ENCODE data around the gene PRDX2.
A peak's percentile ranks its signal among the peaks of the same experiment; 100 is the strongest.

The PRDX2 gene

DNA sequence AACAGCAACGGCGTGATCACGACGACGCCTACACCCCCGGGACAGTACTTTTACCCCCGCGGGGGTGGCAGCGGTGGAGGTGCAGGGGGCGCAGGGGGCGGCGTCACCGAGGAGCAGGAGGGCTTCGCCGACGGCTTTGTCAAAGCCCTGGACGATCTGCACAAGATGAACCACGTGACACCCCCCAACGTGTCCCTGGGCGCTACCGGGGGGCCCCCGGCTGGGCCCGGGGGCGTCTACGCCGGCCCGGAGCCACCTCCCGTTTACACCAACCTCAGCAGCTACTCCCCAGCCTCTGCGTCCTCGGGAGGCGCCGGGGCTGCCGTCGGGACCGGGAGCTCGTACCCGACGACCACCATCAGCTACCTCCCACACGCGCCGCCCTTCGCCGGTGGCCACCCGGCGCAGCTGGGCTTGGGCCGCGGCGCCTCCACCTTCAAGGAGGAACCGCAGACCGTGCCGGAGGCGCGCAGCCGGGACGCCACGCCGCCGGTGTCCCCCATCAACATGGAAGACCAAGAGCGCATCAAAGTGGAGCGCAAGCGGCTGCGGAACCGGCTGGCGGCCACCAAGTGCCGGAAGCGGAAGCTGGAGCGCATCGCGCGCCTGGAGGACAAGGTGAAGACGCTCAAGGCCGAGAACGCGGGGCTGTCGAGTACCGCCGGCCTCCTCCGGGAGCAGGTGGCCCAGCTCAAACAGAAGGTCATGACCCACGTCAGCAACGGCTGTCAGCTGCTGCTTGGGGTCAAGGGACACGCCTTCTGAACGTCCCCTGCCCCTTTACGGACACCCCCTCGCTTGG, 9.3 kb downstream of the PRDX2 start:
- peak in 10 of 14 donors; percentile 44 to 74 (median 67) for DNase-seq

DNA sequence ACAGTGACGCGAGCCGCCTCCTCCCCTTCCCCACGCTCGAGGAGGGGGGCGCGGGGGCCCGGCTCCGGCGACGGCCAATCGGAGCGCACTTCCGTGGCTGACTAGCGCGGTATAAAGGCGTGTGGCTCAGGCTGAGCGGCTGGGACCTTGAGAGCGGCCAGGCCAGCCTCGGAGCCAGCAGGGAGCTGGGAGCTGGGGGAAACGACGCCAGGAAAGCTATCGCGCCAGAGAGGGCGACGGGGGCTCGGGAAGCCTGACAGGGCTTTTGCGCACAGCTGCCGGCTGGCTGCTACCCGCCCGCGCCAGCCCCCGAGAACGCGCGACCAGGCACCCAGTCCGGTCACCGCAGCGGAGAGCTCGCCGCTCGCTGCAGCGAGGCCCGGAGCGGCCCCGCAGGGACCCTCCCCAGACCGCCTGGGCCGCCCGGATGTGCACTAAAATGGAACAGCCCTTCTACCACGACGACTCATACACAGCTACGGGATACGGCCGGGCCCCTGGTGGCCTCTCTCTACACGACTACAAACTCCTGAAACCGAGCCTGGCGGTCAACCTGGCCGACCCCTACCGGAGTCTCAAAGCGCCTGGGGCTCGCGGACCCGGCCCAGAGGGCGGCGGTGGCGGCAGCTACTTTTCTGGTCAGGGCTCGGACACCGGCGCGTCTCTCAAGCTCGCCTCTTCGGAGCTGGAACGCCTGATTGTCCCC, 10.1 kb downstream of the PRDX2 start, which contains the start of gene JUNB:
JUNB (plus strand) TSS at position 142 of the 706 bp plus-strand sequence; CDS start at position 428, 286 bp downstream.
- peak; percentile 67 to 99 (median 96) for DNase-seq

DNA sequence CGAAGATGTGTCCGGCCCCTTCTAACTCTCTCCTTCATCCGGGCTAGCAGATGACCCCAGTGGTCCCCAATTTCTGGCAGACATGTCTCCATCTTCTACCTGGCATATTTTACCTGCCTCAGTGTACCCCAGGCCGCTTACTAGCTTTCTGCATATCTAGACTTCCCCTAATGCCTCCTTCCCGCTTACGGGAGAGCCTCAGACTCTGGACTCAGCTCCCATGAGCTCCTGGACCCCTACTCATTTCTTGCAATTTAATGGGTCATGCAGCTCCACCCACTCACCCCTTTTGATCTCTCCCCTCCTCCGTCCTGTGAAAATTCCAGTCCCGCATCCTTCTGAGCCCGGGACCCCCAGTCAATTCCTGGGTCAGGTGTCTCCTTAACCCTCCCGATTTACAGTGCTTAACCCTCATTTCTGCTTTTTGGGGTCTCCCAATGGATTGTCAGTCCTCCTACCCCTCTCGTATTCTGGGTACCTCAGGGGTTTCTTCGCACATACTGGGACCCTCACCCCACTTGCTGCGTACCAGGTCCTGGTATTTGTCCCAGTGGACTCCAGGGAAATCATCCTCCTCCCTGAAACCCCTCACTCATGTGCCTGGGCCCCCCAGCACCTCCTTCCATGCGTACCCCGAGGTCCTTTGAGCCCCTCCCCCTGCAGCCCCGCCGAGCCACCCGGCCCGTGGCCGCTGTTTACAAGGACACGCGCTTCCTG, 10.8 kb downstream of the PRDX2 start:
- peak in 2 of 14 donors; percentile 19 to 61 for DNase-seq

DNA sequence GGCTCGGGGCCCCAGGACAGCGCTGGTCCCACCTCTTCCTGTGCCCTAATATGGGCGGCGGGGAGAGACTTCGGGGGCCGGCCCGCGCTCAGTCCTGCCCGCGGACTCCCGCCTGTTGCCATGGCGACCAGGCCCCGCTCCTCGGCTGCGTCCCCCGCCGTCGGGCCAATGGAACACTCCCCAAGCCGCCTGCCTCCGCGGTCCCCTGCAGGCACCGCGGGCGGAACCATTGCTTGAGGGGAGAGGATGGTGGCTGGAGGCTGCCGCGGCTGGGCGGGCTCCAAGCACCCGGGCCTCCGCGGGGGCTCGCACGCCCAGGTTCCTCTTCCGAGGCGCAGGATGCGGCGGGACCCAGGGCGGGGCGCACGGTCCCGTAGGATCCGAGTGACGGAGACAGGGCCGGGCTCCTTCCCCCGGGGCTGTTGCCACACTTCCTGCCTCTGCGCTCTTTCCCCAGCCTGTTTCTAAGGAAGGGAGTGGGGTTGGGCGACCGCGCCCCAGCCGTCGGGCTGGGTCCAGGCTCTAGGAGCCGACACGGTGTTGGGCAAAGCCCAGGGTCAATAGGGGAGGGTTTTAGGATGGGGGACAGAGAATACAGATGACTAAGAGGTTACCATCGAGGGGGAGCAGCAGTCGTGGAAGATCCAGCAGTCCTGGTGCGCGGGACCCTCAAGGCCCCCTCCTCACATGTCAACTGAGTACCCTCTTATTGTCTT, 11.5 kb downstream of the PRDX2 start:
- peak; percentile 54 to 95 (median 86) for DNase-seq

GRCh38 chr19:12789098-12789903, 12.3 kb downstream of the PRDX2 start:
- DNase-seq = peak in 4 of 14 donors; percentile 42 to 62 (median 58)

DNA sequence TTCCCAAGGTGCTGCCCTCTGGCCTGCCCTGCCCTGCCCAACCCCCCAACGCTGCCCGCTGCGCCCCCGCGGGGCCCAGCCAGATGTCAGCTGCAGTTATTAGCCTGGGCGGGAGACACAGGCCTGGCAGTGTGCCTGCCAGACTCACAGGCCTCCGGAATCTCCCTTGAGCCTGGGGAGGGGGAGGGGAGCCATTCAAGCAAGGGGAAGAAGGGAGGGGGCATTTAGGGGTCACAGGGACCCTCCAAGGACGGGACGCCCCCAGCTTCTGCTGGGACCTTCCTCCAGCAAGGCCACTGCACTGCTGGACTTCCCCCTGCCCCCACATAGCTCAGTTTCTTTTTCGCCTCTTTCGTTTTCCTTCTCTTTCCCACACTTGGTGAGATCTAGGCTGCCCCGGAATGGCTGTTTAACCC, 12.9 kb downstream of the PRDX2 start:
- DNase-seq = peak in 9 of 14 donors; percentile 32 to 73 (median 64)

GRCh38 chr19:12788042-12788681, 13.4 kb downstream of the PRDX2 start:
- peak in 1 of 14 donors; percentile 15 for DNase-seq

GRCh38 chr19:12787458-12787857, 14.1 kb downstream of the PRDX2 start:
- DNase-seq = no peak

- no peak for DNase-seq
These were observed 14.6 kb downstream of the PRDX2 start for GRCh38 chr19:12786952-12787351.

DNA sequence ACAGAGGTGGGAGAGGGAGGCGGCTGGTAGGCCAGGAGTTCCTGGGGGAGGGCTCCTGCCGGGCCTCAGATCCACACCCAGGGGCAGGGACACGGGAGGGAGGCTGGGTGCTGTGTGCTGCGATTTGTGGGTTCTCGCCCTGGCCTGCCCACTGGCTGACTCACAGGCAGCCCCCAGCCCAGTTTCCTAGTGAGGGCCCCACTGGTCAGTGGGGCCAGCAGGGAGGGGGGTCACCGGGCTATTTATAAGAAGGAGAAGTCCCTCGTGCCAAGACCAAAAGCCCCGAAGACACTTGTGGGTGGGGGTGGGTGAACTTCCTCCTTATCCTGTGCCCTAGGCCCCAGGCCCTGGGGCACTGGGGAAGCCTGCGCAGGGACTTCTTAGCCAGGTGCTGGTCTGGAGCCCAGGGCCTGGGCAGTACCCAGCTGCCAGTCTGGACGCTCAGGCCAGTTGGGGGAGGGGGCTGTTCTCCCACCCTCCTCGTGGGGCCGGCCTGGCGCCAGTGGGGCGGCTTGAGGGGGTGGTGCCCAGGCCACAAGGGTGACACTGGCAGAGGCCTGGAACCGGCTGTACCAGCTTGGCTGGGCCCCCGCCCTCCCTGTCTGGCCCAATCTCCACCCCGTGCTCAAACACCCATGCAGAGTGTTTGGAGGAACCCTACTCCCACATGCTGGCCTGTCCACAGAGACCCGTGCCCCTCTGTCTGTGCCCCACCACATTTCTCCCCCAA, 15.3 kb downstream of the PRDX2 start:
- DNase-seq = peak in 11 of 14 donors; percentile 19 to 87 (median 68)

GRCh38 chr19:12785431-12786031, 16.1 kb downstream of the PRDX2 start:
- peak in 6 of 14 donors; percentile 28 to 56 (median 46) for DNase-seq

DNA sequence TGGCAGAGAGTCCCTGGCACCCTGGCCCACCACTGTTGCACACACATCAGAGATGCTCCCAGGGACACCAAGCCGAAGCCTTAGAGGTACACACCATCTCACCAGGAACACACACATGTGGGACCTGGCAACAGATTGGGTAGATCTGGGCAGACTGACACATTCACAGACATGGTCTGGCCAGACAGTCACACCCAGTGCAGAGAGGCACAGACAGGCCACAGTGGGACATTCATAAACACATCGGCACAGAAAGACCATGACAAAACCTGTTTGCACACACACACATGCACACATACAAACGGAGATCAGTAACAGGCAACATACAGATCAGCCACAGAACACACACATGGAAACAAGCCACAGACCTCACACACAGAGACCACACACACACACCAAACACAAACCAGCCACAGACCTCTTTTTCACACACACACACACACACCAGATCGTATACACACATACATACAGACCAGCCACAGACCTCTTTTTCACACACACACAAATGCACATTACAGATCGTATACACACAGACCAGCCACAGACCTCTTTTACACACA, 16.6 kb downstream of the PRDX2 start:
- peak in 3 of 14 donors; percentile 25 to 32 (median 29) for DNase-seq

DNA sequence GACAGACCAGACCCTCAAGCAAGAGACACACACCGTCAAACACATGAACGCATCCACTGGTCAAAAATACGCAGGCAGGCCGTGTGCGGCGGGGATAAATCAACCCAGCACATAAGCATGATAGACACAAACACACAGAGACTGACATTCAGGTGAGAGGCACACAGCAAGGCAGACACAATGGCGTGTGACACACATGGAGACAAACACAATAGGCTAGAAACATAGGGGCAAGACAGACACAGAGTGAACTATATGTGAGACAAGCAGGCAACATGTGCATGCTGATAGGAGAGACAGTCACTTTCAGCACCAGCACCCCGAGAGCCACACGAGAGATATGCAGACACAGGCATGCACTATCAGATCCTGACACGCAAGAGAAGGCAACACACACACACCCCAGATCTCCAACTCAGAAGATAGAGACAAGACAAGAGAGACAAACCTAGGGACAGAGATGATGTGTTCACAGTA, 17.2 kb downstream of the PRDX2 start:
- peak in 4 of 14 donors; percentile 25 to 43 (median 33) for DNase-seq

DNA sequence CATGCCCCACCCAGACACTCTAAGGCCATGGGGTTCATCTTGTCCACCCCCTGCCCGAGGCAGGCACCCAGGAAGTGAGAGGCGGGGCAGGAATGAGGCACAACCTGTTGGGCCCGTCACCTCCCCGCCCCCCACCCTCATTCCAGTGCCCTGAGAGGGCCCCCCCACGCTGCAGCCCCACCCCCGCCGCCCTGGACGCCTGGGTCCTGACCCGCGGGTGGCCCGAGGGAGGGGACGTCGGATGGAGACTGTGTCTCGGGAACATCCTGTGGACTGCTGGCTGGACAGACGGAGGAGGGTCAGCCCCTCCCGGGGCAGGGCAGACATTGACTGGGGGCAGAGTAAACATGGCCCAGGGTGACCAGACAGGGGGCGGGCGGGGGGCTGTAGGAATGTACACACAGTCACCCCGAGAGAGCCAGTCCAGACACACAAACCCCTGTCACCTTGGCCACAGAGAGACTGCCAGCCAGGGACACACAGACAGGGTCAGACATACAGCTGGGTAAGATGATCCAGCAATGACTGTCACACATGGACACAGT, 17.7 kb downstream of the PRDX2 start:
- DNase-seq = peak in 7 of 14 donors; percentile 19 to 49 (median 34)

GRCh38 chr19:12783291-12783848, 18.2 kb downstream of the PRDX2 start:
- DNase-seq = no peak

- peak; percentile 17 to 92 (median 84) for DNase-seq
These were observed 18.9 kb downstream of the PRDX2 start for GRCh38 chr19:12782424-12783290.

DNA sequence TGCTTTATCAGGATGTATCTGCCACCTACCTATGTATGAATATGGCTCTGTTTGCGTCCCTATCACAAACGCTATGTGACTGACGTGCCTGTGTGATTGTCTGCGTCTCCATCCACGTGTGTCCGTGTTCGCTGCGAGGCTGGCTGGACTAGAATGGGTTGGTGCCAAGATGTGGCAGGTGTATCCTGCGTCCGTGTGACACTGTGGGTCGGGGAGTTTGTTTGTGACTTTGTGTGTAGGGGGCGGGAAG, 19.5 kb downstream of the PRDX2 start:
- no peak for DNase-seq
